Trophoblast cell (in vitro differentiated cells and primary cell): Measurements from ENCODE around the gene GNG12.

Source experiments
- DNase-seq, 2 donors: peaks; one replicate each; pipeline ENCODE4 v3.0.0-alpha.2; 2016
- H2AFZ ChIP-seq: 2 replicates; pipeline ENCODE4 v1.6.1; 2013; ENCODE audit warnings: low read length, moderate library complexity, mild to moderate bottlenecking; ENCODE audit not compliant: insufficient read depth, poor library complexity
- H2AK5ac ChIP-seq: 2 replicates; pipeline ENCODE4 v1.6.1; 2013; ENCODE audit warnings: mild to moderate bottlenecking, low read length
- H2BK120ac ChIP-seq: 2 replicates; pipeline ENCODE4 v1.6.1; 2013; ENCODE audit warnings: low read length, mild to moderate bottlenecking, moderate library complexity; ENCODE audit not compliant: insufficient read depth, poor library complexity
- H2BK12ac ChIP-seq: 2 replicates; pipeline ENCODE4 v1.6.1; 2013; ENCODE audit warnings: mild to moderate bottlenecking, low read length, moderate library complexity
- H2BK5ac ChIP-seq: 2 replicates; pipeline ENCODE4 v1.6.1; 2013; ENCODE audit warnings: low read length, low read depth, moderate library complexity, mild to moderate bottlenecking; ENCODE audit not compliant: poor library complexity
- H3K14ac ChIP-seq: 2 replicates; pipeline ENCODE4 v1.6.1; 2013; ENCODE audit warnings: mild to moderate bottlenecking, low read length
- H3K18ac ChIP-seq: 2 replicates; pipeline ENCODE4 v1.6.1; 2013; ENCODE audit warnings: mild to moderate bottlenecking, low read length
- H3K23ac ChIP-seq: 2 replicates; pipeline ENCODE4 v1.6.1; 2013; ENCODE audit warnings: low read length
- H3K27ac ChIP-seq: 2 replicates; pipeline ENCODE4 v1.5.1; 2013; ENCODE audit warnings: low read depth, mild to moderate bottlenecking, inconsistent platforms, low read length, moderate library complexity
- H3K27me3 ChIP-seq: 2 replicates; pipeline ENCODE4 v1.6.1; 2013; ENCODE audit warnings: inconsistent platforms, mild to moderate bottlenecking, low read length, moderate library complexity; ENCODE audit not compliant: insufficient read depth
- H3K36me3 ChIP-seq, 2 experiments: 1 replicate in 1 of 2; 2 replicates in 1 of 2; pipeline ENCODE4 v1.6.1; 2013; ENCODE audit warnings: low read length in 2 of 2, mild to moderate bottlenecking in 2 of 2, moderate library complexity in 1 of 2; ENCODE audit not compliant: insufficient read depth in 2 of 2, control insufficient read depth in 1 of 2
- H3K4ac ChIP-seq: 2 replicates; pipeline ENCODE4 v1.6.1; 2013; ENCODE audit warnings: low read depth, mild to moderate bottlenecking, low read length, moderate library complexity
- H3K4me1 ChIP-seq, 2 experiments: 1 replicate in 1 of 2; 2 replicates in 1 of 2; pipeline ENCODE4 v1.6.1; 2013; ENCODE audit warnings: low read length in 2 of 2, mild to moderate bottlenecking in 2 of 2, moderate library complexity in 1 of 2; ENCODE audit not compliant: insufficient read depth in 2 of 2, control insufficient read depth in 1 of 2
- H3K4me2 ChIP-seq: 2 replicates; pipeline ENCODE4 v1.6.1; 2013; ENCODE audit warnings: inconsistent platforms, mild to moderate bottlenecking, low read length, moderate library complexity
- H3K4me3 ChIP-seq: 2 replicates; pipeline ENCODE4 v1.5.1; 2013; ENCODE audit warnings: mild to moderate bottlenecking, low read depth, low read length, inconsistent platforms
- H3K79me1 ChIP-seq: one replicate; pipeline ENCODE4 v1.6.1; 2013; ENCODE audit warnings: low read length
- H3K79me2 ChIP-seq: 2 replicates; pipeline ENCODE4 v1.6.1; 2013; ENCODE audit warnings: low read length, mild to moderate bottlenecking; ENCODE audit not compliant: control insufficient read depth, insufficient read depth, poor library complexity
- H3K9ac ChIP-seq: 2 replicates; pipeline ENCODE4 v1.6.1; 2013; ENCODE audit warnings: mild to moderate bottlenecking, low read length
- H3K9me3 ChIP-seq: 2 replicates; pipeline ENCODE4 v1.6.1; 2013; ENCODE audit warnings: low read depth, mild to moderate bottlenecking, control low read depth, inconsistent platforms, low read length; ENCODE audit not compliant: insufficient read depth
- H4K12ac ChIP-seq: 2 replicates; pipeline ENCODE4 v1.6.1; 2013; ENCODE audit warnings: low read depth, mild to moderate bottlenecking, low read length, moderate library complexity
- H4K8ac ChIP-seq: 2 replicates; pipeline ENCODE4 v1.6.1; 2013; ENCODE audit warnings: low read depth, mild to moderate bottlenecking, low read length, moderate library complexity
- H4K91ac ChIP-seq: one replicate; pipeline ENCODE4 v1.6.1; 2013; ENCODE audit warnings: low read depth, mild to moderate bottlenecking, low read length, moderate library complexity
- WGBS: extraction: QIAGEN DNeasy Blood & Tissue Kit; methylation state at CpG from one replicate; pipeline ENCODE4 v1.1.7; 2013; ENCODE audit warnings: missing lambda C conversion rate; ENCODE audit not compliant: insufficient read length, insufficient coverage; ENCODE audit errors: extremely low coverage; 5-methylcytosine and 5-hydroxymethylcytosine counted together

Gene GNG12

GRCh38 chr1:67687198-67687545 lies 146.1 kb downstream of the GNG12 start:
- H3K9me3 ChIP-seq = no peaks in the 10 kb centered on the region
- DNase-seq = no peak
- peak overlapping the region; percentile 27 for H3K4ac ChIP-seq
- no peak overlapping the region for H2BK12ac ChIP-seq
- H3K4me3 ChIP-seq = no peak overlapping the region
- H3K36me3 ChIP-seq = peaks cover 2 to 11% of the 10 kb centered on the region in 2 experiments
- no peak overlapping the region for H2AFZ ChIP-seq
- H3K27ac ChIP-seq = peak overlapping the region; percentile 78
- H3K14ac ChIP-seq = no peak overlapping the region
- H2AK5ac ChIP-seq = no peak overlapping the region
- no peak overlapping the region for H3K23ac ChIP-seq
- H3K9ac ChIP-seq = peak overlapping the region; percentile 78
- no peak overlapping the region for H4K12ac ChIP-seq
- peaks cover 18% of the 10 kb centered on the region for H3K79me2 ChIP-seq
- H4K8ac ChIP-seq = no peak overlapping the region
- H3K18ac ChIP-seq = no peak overlapping the region
- peak overlapping the region; percentile 88 for H3K4me2 ChIP-seq
- WGBS = no CpG with 5 or more reads among the region's 3 CpGs
- peak overlapping the region; percentile 18 for H2BK120ac ChIP-seq
- H3K79me1 ChIP-seq = peaks cover 26% of the 10 kb centered on the region
- no peak overlapping the region for H2BK5ac ChIP-seq
- peaks cover 0 to 7% of the 10 kb centered on the region in 2 experiments for H3K4me1 ChIP-seq
- H4K91ac ChIP-seq = no peak overlapping the region
- no peaks in the 10 kb centered on the region for H3K27me3 ChIP-seq

- no peak overlapping the region for H2BK12ac ChIP-seq
- H3K36me3 ChIP-seq = peaks cover 2 to 11% of the 10 kb centered on the region in 2 experiments
- H3K18ac ChIP-seq = peak overlapping the region; percentile 98
- peak overlapping the region; percentile 81 for H4K12ac ChIP-seq
- peak overlapping the region; percentile 95 for H3K27ac ChIP-seq
- H2AK5ac ChIP-seq = peak overlapping the region; percentile 61
- peak overlapping the region; percentile 41 for H3K14ac ChIP-seq
- peak overlapping the region; percentile 39 for H4K8ac ChIP-seq
- peak overlapping the region; percentile 88 for H3K4me2 ChIP-seq
- peaks cover 0 to 7% of the 10 kb centered on the region in 2 experiments for H3K4me1 ChIP-seq
- H2AFZ ChIP-seq = peak overlapping the region; percentile 38
- peaks cover 18% of the 10 kb centered on the region for H3K79me2 ChIP-seq
- H3K79me1 ChIP-seq = peaks cover 26% of the 10 kb centered on the region
- peak; percentile 95 to 96 for DNase-seq
- H3K23ac ChIP-seq = no peak overlapping the region
- H3K9me3 ChIP-seq = no peaks in the 10 kb centered on the region
- no peaks in the 10 kb centered on the region for H3K27me3 ChIP-seq
- peak overlapping the region; percentile 85 for H4K91ac ChIP-seq
- peak overlapping the region; percentile 92 for H3K9ac ChIP-seq
- whole genome bisulfite sequencing = no CpG with 5 or more reads among the region's 43 CpGs
- H2BK5ac ChIP-seq = peak overlapping the region; percentile 84
- H3K4ac ChIP-seq = peak overlapping the region; percentile 100
- peak overlapping the region; percentile 88 for H2BK120ac ChIP-seq
- H3K4me3 ChIP-seq = peak overlapping the region; percentile 96
Measured at GRCh38 chr1:67686267-67687197, 146.7 kb downstream of the GNG12 start.

- Histone ChIP-seq H3K18ac (peak overlapping the region; percentile 98), H3K4me1 (peaks cover 0 to 7% of the 10 kb centered on the region in 2 experiments), H2BK5ac (peak overlapping the region; percentile 84), H2BK12ac (peak overlapping the region; percentile 44), H3K79me2 (peaks cover 18% of the 10 kb centered on the region), H3K4me2 (peak overlapping the region; percentile 72), H3K9me3 (no peaks in the 10 kb centered on the region), H3K27ac (peak overlapping the region; percentile 95), H4K12ac (peak overlapping the region; percentile 81), H2AFZ (peak overlapping the region; percentile 38), H4K8ac (peak overlapping the region; percentile 39), H2AK5ac (peak overlapping the region; percentile 61), H3K23ac (peak overlapping the region; percentile 45), H3K14ac (peak overlapping the region; percentile 41), H3K4ac (peak overlapping the region; percentile 100), H3K79me1 (peaks cover 28% of the 10 kb centered on the region), H3K4me3 (peak overlapping the region; percentile 96), H2BK120ac (peak overlapping the region; percentile 88), H3K36me3 (peaks cover 2 to 11% of the 10 kb centered on the region in 2 experiments), H4K91ac (peak overlapping the region; percentile 85), H3K27me3 (no peaks in the 10 kb centered on the region), H3K9ac (peak overlapping the region; percentile 92)
- DNase-seq = peak in 1 of 2 donors; percentile 31
- WGBS = no CpG with 5 or more reads among the region's 65 CpGs
Measured at GRCh38 chr1:67685558-67686266, 147.6 kb downstream of the GNG12 start.

GRCh38 chr1:67685067-67685557 lies 148.2 kb downstream of the GNG12 start, which contains the start of gene GADD45A:
Gene GADD45A, plus strand, starts transcription at chr1:67685201. Its CDS starts 294 bp downstream, at chr1:67685495.
- Histone ChIP-seq H2BK120ac (peak within 1 kb of the TSS; percentile 88), H3K27me3 (no peaks in the 10 kb centered on the region), H3K36me3 (peaks cover 2 to 11% of the 10 kb centered on the region in 2 experiments), H3K23ac (peak within 1 kb of the TSS; percentile 45), H3K9ac (peak within 1 kb of the TSS; percentile 92), H3K27ac (peak within 1 kb of the TSS; percentile 95), H3K79me1 (peaks cover 28% of the 10 kb centered on the region), H3K4ac (peak within 1 kb of the TSS; percentile 100), H2BK5ac (peak within 1 kb of the TSS; percentile 84), H2BK12ac (peak within 1 kb of the TSS; percentile 69), H3K14ac (peak within 1 kb of the TSS; percentile 70), H3K4me2 (peak within 1 kb of the TSS; percentile 72), H4K91ac (peak within 1 kb of the TSS; percentile 85), H3K18ac (peak within 1 kb of the TSS; percentile 98), H3K79me2 (peaks cover 18% of the 10 kb centered on the region), H4K12ac (peak within 1 kb of the TSS; percentile 81), H3K4me1 (peaks cover 2 to 7% of the 10 kb centered on the region in 2 experiments), H2AFZ (peak within 1 kb of the TSS; percentile 38), H2AK5ac (peak within 1 kb of the TSS; percentile 61), H3K4me3 (peak within 1 kb of the TSS; percentile 96), H4K8ac (peak within 1 kb of the TSS; percentile 53), H3K9me3 (no peaks in the 10 kb centered on the region)
- no CpG with 5 or more reads among the region's 39 CpGs for WGBS
- DNase-seq = peak; percentile 99
